ENCODE data around the gene RAB40A. TPM values are rescaled to one million over a fixed set of nuclear protein-coding genes. Genes with fewer than 3 reads are reported as not detected.
"Not testable (repeated sequence)": the region's sequence is repeated elsewhere in the genome, so short reads cannot be mapped to it uniquely, and the experiment has no call there.

Gene RAB40A
- total and polyA plus RNA-seq, 10 of the 15 experiments (the other 5 are each of a cell fraction or from before 2014, with no cell fraction given), result 0.10 to 0.42 (median 0.26) TPM

DNA sequence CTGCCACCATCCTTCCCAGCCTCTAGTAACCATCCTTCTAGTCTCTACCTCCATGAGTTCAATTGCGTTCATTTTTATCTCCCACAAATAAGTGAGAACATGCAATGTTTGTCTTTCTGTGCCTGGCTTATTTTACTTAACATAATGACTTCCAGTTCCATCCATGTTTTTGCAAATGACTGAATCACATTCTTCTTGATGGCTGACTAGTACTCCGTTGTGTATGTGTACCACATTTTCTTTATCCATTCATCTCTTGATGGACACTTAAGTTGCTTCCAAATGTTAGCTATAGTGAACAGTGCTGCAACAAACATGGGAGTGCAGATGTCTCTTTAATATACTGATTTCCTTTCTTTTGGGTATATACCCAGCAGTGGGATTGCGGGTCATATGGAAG is 25.7 kb downstream of the RAB40A start:
- WGBS (ENCODE audit: insufficient coverage, insufficient replicate concordance, low lambda C conversion rate, missing lambda C conversion rate), result 76% methylated on average over 3 of the region's 3 CpGs
- RAD21 ChIA-PET (ENCODE audit: unreplicated experiment), result not testable (repeated sequence)

DNA sequence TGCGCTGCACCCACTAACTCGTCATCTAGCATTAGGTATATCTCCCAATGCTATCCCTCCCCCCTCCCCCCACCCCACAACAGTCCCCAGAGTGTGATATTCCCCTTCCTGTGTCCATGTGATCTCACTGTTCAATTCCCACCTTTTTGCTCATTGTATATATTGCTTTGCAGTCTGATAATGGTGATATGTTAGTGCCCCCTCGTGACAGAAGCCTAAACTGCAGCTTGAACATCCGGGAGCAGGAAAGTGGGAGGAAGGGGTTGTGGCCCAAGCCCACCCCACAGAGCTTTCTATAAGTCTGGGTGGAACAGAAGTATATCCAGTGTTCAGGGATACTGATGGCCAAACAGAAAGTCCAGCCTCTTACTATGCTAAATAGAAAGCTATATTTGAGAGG is 29.6 kb downstream of the RAB40A start:
- H3K79me2 ChIP-seq (ENCODE audit: control insufficient read depth, insufficient read depth, low read length); H3K4me1 ChIP-seq (ENCODE audit: control insufficient read depth, insufficient read depth, low read length); H3K9me3 ChIP-seq (replicated peaks; ENCODE audit: control insufficient read depth, insufficient read depth, low read length); H3K36me3 ChIP-seq (ENCODE audit: control insufficient read depth in 2 of 2, insufficient read depth in 2 of 2, low read length in 1 of 2); H3K9ac ChIP-seq (ENCODE audit: control insufficient read depth, insufficient read depth, low read length); H3K4me3 ChIP-seq; DNase-seq (ENCODE audit: low read depth, low spot score); intact Hi-C loops (cut with micrococcal nuclease; ENCODE audit: unreplicated experiment); POLR2A ChIA-PET; H3K27ac ChIP-seq (ENCODE audit: control insufficient read depth, insufficient read depth); H4K20me1 ChIP-seq (ENCODE audit: control insufficient read depth, insufficient read depth); in situ Hi-C loops (cut with MboI); H3K27me3 ChIP-seq (replicated peaks in 1 of 2; ENCODE audit: control insufficient read depth in 2 of 2, insufficient read depth in 2 of 2, low read length in 1 of 2); H3K4me2 ChIP-seq (ENCODE audit: control insufficient read depth, insufficient read depth); BruUV-seq (replicated peaks); H2AFZ ChIP-seq (ENCODE audit: control insufficient read depth, low read depth, low read length): not testable (repeated sequence)
- peak; percentile 66 for FAIRE-seq
- 0% methylated on average over 2 of the region's 4 CpGs for WGBS (ENCODE audit: insufficient coverage, insufficient replicate concordance, low lambda C conversion rate, missing lambda C conversion rate)
- ChIA-PET RAD21 (ENCODE audit: unreplicated experiment) (interaction anchor here (1.1 to 1.5 kb wide), 2 partner anchors 24 to 279 kb away, joined by 3 to 4 read pairs; no protein-coding TSS in a partner anchor), CTCF (interaction anchor here (0.6 to 1.8 kb wide), 27 partner anchors 10 to 543 kb away, joined by 3 to 9 read pairs (median 4); no protein-coding TSS in a partner anchor), SMC1A (ENCODE audit: uncharacterized antibody, unreplicated experiment) (interaction anchor here (1.0 kb wide), 1 partner anchor 278 kb away, joined by 4 read pairs; no protein-coding TSS in a partner anchor)
- TF ChIP-seq, protein P1, sequence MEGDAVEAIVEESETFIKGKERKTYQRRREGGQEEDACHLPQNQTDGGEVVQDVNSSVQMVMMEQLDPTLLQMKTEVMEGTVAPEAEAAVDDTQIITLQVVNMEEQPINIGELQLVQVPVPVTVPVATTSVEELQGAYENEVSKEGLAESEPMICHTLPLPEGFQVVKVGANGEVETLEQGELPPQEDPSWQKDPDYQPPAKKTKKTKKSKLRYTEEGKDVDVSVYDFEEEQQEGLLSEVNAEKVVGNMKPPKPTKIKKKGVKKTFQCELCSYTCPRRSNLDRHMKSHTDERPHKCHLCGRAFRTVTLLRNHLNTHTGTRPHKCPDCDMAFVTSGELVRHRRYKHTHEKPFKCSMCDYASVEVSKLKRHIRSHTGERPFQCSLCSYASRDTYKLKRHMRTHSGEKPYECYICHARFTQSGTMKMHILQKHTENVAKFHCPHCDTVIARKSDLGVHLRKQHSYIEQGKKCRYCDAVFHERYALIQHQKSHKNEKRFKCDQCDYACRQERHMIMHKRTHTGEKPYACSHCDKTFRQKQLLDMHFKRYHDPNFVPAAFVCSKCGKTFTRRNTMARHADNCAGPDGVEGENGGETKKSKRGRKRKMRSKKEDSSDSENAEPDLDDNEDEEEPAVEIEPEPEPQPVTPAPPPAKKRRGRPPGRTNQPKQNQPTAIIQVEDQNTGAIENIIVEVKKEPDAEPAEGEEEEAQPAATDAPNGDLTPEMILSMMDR (IDR thresholded peaks at IDR 0.05 in 2 of 3, conservative IDR thresholded peaks at IDR 0.05 in 1 of 3; ENCODE audit: control insufficient read depth in 2 of 3, extremely low read depth in 1 of 3, insufficient read depth in 1 of 3, low read depth in 3 of 3, low read length in 3 of 3), result peak; percentile 41 to 54 (median 49); a peak in 5 of 6 replicates
- peak; percentile 50 for TF ChIP-seq RAD21 (IDR thresholded peaks at IDR 0.05; ENCODE audit: insufficient read depth, low read depth, low read length)
- peak; percentile 48; the same call in 2 of the 3 replicates for ATAC-seq

More for the DNA sequence above, 25.7 kb downstream of the RAB40A start:
- FAIRE-seq; H3K9ac ChIP-seq (ENCODE audit: control insufficient read depth, insufficient read depth, low read length); intact Hi-C loops (cut with micrococcal nuclease; ENCODE audit: unreplicated experiment); H3K79me2 ChIP-seq (ENCODE audit: control insufficient read depth, insufficient read depth, low read length); ATAC-seq; H3K9me3 ChIP-seq (replicated peaks; ENCODE audit: control insufficient read depth, insufficient read depth, low read length); DNase-seq (ENCODE audit: low read depth, low spot score); H3K4me1 ChIP-seq (ENCODE audit: control insufficient read depth, insufficient read depth, low read length); H3K27me3 ChIP-seq (replicated peaks in 1 of 2; ENCODE audit: control insufficient read depth in 2 of 2, insufficient read depth in 2 of 2, low read length in 1 of 2); H3K27ac ChIP-seq (ENCODE audit: control insufficient read depth, insufficient read depth); H2AFZ ChIP-seq (ENCODE audit: control insufficient read depth, low read depth, low read length); H4K20me1 ChIP-seq (ENCODE audit: control insufficient read depth, insufficient read depth); H3K36me3 ChIP-seq (ENCODE audit: control insufficient read depth in 2 of 2, insufficient read depth in 2 of 2, low read length in 1 of 2); POLR2A ChIA-PET; BruUV-seq (replicated peaks); SMC1A ChIA-PET (ENCODE audit: uncharacterized antibody, unreplicated experiment); H3K4me3 ChIP-seq; H3K4me2 ChIP-seq (ENCODE audit: control insufficient read depth, insufficient read depth); in situ Hi-C loops (cut with MboI): not testable (repeated sequence)
- CTCF ChIA-PET, result interaction anchor here (1.4 kb wide), 1 partner anchor 29 kb away, joined by 4 read pairs; no protein-coding TSS in a partner anchor

Data from GM12878 (cell line).